Iris pigment epithelial cell (primary cell): ENCODE data around the gene ERICH2.

Experiments
- DNase-seq: peaks from one replicate; pipeline ENCODE4 v3.0.0-alpha.2; 2011; ENCODE audit warnings: low read depth

ERICH2 gene

DNA sequence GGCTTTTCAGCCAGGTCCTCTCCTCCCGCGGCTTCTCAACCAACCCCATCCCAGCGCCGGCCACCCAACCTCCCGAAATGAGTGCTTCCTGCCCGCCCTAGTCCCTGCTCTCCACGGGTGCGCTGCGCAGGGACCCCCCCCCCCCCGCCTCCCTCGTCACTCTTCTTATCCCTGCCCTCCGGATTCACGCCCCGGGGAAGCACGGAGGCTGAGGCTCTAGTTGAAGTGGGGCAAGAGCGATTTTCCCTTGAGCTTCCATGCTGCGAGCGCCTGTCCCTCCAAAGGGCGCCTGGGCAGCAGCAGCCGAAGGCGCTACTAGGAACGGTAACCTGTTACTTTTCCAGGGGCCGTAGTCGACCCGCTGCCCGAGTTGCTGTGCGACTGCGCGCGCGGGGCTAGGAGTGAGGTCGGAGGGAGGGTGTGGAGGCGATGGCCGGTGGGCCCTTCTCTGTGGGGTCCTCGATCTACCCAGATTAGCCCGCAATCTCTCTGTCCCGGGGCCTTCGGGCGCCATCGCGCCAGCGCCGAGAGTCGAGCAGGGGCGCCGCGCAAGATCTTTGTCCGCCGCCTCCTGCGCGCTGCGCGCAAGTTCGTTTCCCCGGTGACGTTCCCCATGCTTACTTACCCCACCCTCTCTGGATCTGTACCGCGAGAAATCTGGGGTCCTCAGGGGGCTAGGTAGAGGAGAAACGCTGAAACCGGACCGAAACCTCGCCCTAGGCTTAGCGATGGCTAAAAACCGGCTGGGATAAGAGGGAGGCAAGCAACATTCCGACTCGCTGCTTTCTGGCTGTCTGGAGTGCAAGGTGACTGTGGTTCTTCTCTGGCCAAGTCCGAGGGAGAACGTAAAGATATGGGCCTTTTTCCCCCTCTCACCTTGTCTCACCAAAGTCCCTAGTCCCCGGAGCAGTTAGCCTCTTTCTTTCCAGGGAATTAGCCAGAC lies 47.2 kb downstream of the ERICH2 start:
- DNase-seq, result peak; percentile 29

DNA sequence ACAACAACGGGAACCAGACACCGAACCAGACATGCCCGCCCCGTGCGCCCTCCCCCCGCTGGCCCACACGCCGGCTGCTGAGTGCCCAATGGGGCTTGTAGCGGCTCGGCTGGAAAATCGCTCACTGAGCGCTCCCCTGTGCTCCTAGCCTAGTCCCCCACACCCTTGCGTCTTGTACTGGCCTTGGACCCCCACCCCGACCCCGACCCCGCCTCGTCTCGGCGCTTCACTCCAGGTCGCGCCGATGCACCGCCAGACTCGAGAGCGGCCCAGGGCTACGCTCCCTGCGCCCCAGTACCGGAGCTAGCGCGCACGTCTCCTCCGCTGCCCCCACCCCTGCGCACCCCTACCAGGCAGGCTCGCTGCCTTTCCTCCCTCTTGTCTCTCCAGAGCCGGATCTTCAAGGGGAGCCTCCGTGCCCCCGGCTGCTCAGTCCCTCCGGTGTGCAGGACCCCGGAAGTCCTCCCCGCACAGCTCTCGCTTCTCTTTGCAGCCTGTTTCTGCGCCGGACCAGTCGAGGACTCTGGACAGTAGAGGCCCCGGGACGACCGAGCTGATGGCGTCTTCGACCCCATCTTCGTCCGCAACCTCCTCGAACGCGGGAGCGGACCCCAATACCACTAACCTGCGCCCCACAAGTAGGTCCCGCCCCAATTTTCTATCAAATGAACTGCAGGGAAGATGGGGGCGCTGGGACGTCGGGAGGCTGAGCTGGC lies 48.0 kb downstream of the ERICH2 start:
- DNase-seq, result no peak

DNA sequence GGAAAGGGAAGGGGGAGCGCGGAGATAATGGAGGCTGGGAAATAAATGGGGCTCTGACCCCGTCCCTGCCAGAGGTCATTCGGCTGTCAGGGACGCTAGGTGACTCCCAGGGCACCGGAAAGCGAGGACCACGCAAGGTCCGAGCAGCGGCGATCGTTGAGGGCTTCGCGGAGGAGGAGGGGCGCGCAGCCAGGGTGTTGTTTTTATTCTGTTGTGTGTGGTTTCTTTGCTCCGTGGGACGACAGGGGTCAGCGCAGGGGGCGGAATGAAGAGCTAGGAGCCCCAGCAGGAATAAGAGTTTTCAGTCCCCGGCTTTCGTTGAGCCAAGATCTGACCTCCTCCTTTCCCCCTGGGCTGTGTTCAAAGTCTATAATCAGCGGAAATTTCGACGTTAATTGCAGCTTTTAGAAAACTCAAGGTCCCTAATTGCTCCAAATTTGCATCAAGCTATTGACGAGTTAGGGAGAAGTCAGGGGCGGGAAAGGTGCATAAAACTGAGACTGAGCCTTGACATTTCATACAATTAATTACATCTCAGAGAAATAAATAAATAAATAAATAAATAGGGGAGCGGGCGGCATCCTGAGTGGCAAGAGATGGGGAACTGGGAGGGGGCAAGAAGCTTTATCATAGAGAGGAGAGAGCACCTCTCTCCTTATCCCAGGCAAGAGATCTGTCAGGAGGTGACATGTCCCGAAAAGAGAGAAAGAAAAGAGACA lies 48.7 kb downstream of the ERICH2 start:
- DNase-seq, result no peak

DNA sequence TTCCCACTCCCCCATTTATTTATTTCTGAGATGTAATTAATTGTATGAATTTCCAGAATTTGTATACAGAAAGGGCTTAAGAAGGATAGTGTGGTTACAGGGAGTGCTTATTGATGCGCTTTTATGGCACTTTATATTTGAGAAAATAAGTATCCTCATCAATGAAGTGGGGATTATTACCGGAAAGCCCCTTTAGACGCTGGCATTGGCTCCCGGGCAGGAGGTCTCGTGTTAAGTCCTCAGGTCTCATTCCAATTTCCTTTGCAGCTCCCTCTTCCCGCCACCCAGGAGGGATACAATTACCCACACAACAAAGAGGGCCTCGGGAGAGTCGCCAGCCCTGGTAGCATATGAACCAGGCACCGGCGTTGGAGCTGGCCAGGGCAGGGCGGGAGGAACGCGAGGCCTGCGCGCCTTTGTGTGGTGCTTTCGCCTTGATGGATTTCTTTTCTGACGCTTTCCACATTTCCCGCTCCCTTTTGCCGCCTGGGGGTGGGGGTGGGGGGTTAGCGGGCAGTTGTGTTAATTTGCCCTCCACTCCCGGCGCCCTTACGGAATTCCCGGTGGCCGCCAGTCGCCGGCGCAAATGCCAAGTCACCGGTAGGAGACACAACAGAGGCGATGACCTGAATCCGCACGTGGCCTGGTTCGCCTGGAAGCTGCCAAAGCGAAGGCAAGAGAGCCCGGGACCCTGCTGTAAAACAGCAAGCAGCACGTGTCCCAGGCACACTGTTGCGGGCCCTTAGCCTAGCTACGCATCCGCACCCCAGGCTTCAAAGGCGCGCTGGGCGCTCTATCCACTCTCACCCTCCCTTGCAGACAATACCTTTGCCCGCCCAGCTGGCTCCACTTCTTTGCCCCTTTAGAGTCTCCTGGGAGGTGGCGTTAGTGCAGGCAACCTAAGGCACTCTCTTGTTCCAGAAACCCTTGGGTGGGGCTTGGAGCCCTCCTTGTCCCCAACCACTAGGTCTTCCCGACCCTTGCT lies 49.8 kb downstream of the ERICH2 start:
- DNase-seq, result no peak

DNA sequence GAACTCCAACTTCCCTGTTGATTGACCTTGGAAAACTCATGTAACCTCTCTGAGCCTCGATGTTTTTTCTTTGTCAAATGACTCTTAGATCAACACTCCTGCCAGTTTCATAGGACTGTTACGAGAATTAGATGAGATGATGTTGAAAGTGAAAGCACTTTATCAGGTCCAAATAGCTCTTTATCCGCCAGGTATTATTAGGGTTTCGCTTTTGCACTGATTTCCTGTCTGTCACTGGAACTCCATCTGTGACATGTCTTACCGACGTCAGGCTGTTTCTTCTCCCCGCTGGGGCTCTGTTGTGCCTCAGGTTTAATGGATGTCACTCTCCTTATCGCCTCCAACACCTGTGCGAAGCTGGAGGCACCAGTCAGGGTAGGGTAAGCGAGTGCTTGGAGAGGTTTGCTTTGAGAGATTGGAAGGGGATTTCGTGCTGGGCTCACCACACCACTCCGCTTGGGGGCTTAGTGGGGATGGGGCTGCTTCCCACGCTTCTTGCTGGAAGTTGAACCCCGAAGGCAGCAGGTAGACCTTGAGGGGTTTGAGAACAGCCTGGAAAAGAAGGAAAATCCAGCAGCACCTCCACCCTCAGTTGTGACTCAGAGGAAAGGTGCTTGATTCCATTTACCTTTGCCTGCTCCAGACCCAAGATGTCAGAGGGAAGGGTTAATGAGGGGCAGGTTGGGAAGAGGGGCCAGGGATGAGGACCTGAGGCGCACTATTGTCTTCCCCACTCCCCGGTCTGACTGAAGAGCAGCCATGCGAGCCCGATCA lies 50.8 kb downstream of the ERICH2 start:
- DNase-seq, result no peak

DNA sequence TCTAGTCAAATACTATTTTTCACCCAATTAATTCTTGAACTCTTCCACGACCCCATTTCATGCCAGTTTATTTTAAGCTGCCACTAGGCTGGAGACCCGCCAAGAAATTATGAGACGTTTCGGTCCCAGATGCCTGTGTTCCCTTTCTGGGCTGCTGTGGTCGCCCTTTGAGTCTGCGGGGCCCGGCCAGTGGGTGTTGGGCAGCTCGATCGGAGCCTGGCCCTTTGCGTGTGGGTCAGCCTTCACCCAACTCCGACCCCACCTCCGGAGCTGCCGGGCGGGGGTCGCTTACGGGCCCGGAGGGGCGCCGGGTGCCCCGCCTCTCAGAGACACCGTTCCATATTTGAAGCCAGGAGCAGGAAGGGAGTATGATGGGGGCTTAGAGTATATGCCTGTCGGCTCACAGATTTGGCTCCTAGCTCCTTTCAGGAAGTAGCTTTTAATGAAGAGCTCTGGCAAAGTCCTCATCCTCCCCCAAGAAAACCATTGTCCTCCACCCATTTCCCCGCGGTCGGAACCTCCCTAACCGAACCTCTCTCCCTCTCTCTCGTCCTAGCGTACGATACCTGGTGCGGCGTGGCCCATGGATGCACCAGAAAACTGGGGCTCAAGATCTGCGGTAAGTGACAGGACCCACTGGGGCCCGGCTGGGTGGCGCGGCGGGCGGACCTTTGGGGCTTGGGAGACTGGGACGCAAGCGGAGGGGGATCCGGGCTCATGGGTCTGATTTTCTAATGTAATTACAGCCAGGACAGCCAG lies 51.5 kb downstream of the ERICH2 start:
- DNase-seq, result no peak

DNA sequence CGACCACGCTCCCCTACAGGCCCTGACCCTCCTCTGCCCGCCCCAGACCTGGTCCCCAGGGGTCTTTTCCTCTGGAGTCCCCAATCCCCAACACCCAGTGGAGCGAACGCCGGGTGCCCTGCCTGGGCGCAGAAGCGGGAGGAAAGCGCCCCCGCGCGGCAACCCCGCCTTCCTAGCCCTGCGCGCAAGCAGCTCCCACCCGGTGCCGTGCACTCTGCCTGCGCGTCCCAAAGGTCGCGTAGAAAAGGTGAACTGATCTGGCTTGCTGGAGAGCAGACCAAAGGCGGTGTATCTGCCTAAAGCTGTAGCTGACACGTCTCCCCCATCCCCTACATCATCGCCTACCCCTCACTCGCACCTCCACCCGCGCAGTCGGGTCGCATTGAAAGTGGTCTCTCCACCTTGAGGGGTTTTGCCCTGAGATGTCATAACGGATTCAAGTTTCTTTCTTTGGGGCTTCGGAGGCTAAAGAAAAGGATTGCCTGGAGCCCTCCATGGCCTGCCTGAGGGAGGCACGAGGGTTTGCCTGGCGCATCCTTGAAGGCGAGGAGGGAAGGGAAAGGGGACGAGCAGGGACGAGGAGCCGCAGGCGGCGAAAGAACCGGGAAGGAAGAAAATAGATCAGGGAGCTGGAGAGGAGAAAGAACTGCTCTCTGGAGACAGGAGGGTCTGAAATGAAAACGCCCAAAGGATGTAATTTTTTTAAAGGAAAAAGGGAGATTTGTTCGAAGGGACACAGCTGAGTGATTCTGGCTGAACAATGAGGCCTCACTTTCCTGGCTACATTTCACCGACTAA lies 52.3 kb downstream of the ERICH2 start:
- no peak for DNase-seq

DNA sequence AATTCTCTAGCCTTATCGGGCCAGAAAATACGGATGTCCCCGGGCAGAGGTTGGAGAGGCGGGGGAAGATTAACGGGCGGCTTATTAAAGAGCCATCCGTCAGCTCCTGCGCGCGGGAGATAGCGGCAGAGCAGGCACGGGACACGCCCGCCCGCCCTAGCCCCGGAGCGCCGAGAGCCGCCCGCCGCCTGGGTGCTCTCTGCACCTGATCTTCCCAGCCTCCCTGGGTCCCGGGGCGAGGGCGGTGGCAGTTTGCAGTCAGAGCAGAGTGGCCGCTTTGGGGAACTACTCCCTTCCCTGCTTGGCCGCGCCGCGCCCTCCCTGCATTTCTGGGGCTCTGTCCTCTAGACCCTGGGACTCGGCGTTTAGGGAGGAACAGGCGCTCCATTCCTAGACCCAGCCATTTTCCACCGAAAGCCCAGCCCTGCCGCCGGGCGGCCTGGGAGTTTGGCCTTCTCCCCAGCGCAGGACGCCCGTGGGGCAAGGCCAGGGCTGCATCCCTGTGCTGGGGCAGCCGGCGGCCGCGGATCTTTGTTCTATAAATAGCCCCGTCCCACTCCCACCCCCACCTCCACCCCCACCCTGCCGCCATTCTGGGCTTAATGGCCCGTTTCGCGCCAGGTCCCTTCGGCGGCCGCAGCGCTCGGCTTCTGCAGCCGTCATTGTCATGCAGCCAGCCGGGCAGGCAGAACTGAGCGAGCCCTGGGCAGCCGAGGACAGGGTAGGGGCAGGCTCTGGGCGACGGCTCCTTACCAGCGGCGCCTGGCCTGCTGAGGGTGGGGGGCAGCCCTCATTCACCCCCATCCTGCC lies 53.1 kb downstream of the ERICH2 start:
- no peak for DNase-seq

DNA sequence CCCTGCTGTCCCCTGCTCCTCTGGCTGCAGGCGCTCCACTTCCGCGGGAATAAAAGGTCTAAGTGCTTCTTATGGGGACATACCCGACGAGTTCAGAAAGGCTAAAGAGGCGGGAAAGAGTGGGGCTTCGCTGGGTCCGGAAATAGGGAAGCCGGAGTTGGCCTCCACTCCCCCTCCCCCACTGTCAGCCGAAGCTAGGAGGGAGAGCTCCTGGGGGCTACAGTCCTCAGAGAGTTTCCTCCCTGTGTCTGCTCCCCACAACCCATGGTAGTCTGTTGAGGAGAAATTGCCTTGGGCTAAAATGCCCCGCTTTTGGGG lies 53.7 kb downstream of the ERICH2 start:
- DNase-seq, result no peak

DNA sequence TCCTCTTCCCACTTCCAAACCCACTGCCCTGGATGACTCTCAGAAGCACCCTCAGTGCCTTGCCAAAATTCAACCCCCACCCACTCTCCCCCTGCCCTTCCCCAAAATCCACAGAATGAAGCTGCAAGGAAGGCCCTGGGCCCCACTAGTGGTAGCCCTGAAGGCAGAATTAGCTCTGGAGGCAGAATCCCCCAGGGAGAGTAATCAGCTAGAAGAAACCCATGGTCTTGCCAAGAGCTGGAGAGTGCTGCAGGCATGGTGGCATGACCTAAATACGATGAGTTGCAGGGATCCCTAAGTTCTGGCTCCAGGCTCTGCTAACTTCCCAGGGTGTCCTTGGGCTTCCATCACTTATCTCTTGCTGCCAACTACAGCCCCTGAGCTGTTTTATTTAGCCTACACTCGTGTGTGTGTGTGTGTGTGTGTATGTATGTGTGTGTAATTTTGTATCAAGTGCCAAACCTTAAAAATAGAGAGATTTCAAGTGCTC lies 54.4 kb downstream of the ERICH2 start:
- no peak for DNase-seq

DNA sequence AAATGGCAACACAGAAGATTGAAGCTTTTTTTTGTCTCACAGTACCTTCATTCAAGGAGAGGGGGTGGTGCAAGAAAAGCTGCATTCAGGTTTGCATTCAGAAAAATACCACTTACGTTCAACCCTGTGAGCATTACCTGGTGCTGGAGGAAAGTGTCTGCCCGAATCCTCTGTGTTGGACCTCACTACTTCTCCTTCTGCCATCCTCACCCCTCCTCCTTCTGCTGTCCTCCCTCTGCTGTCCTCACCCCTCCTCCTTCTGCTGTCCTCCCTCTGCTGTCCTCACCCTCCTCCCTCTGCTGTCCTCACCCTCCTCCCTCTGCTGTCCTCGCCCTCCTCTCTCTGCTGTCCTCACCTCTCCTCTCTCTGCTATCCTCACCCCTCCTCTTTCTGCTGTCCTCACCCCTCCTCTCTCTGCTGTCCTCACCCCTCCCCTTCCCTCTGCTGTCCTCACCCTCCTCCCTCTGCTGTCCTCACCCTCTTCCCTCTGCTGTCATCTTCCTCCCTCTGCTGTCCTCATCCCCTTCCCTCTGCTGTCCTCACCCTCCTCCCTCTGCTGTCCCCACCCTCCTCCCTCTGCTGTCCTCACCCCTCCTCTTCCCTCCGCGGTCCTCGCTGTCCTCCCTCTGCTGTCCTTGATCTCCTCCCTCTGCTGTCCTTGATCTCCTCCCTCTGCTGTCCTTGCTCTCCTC lies 57.8 kb downstream of the ERICH2 start:
- DNase-seq, result no peak

DNA sequence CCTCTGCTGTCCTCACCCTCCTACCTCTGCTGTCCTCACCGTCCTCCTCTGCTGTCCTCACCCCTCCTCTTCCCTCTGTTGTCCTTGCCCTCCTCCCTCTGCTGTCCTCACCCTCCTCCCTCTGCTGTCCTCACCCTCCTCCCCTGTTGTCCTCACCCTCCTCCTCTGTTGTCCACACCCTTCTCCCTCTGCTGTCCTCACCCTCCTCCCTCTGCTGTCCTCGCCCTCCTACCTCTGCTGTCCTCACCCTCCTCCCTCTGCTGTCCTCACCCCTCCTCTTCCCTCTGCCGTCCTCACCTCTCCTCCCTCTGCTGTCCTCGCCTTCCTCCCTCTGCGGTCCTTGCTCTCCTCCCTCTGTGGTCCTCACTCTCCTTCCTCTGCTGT lies 58.3 kb downstream of the ERICH2 start:
- DNase-seq, result no peak

DNA sequence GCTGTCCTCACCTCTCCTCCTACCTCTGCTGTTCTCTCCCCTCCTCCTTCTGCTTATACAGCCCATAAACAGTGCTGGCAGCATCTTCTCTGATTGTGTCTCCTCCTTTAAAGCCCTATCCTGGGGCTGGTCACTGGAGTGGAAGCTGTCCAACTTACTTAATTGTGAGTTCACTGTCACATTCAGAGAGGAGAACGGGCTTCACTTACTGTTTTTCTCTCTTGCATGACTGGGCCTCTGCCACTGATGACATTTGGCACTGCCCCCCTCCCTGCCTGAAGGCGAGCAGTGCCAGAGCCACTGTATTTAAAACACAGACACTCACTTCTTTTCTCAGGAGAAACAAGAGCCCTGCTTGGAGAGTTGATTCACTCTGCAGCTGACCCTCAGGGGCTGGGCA lies 58.9 kb downstream of the ERICH2 start:
- no peak for DNase-seq

DNA sequence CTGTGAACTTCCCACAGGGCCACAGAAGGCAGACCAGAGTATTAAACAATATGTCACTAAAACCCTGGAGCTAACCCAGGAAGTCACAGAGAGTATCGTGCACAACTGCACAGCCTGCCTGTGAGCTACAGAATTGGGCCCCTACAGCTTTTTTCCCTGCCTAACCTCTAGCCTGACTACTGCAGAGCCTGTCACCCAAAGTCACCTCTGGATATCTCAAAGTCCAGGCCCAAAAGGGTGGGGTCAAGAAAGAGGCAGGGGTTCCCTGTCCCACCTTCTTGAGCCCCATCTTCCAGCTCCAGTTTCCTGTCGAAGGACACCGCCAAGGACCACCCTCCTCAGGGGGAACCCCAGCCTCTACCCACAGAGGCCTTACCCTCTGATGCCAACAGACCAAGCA lies 60.0 kb downstream of the ERICH2 start:
- no peak for DNase-seq

DNA sequence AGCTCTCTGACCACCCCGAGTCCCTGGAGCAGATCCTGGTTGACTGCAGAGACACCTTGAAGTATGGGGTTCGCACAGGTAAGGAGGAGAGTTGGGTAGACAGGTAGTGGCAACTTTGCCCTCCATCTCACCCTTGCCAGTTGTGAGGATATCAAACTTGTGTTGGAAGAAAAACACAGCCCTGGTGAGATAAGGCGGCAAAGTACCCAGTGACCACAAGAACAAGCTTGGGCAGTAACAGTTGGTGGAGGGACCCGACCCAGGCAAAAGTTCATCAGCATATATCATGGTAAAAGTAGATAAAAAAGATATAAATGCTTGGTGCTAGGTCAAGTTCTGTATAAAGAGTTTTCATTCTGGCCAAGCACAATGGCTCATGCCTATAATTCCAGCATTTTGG lies 60.9 kb downstream of the ERICH2 start:
- DNase-seq, result no peak

DNA sequence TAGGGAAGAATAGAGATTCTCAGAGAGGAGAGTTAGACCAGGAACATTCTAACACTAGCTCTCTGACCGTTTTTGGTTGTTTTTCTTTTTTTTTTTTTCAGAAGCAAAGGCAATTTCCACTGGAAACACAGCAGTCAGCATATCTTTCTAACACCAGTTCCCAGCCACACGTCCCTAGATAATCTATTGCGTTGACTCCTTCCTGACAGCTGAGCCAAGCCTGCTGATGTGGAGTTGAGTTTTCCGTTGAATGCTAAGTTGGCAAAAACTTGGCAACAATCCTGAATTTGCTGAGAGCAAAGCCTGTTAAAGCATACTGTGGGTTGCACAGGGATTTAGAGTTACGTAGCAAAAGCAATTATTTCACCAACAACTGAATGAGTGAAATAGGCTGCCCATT lies 65.8 kb downstream of the ERICH2 start:
- DNase-seq, result no peak

DNA sequence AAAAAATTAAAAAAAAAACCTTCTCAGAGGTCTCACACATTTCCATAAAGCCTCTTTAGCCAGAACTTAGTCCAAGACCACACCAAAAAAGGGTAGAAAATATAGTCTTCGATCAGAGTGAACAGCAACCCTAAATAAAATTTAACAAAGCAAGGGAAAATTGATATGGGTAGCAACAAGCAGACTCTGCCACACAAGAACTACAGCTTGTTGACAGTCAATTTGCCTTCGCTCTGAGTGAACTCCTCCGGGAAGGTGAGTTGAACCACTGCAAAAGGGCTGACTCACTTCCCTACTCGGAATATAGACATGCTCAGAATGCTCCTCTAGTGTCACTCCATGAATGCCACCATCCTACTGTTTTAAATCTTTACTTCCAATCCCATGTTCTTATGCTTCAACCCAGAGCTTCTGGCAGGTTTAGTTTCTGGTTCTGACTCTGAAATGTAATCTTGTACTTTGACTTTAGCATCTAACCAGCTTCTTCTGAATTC lies 70.6 kb downstream of the ERICH2 start:
- DNase-seq, result no peak
